ENCODE results near the gene TSPAN32. TPM values are rescaled to one million over a fixed set of nuclear protein-coding genes. Genes with fewer than 3 reads are reported as not detected.

The TSPAN32 gene
- total and polyA plus RNA-seq, 9 donors: 1.6 to 6.9 (median 2.9) TPM

GRCh38 chr11:2261436-2262230 is 40.2 kb upstream of the TSPAN32 start:
- no peak for DNase-seq
- Histone ChIP-seq H3K4me3 (ENCODE audit: low read length) (no peak overlapping the region), H3K9me3 (replicated peaks; ENCODE audit: control insufficient read depth, low read depth, low read length) (no peaks in the 10 kb centered on the region), H3K36me3 (ENCODE audit: control insufficient read depth, insufficient read depth, low read length) (no peaks in the 10 kb centered on the region), H3K27ac (ENCODE audit: low read length) (no peak overlapping the region), H3K4me1 (ENCODE audit: control insufficient read depth, insufficient read depth, low read length) (no peaks in the 10 kb centered on the region), H3K27me3 (ENCODE audit: control insufficient read depth, insufficient read depth, low read length) (peaks cover 23% of the 10 kb centered on the region)
- WGBS (ENCODE audit: insufficient coverage): 84% methylated on average over 19 of the region's 21 CpGs

- WGBS (ENCODE audit: insufficient coverage): 62% methylated on average over 11 of the region's 18 CpGs
- H3K4me1 ChIP-seq (ENCODE audit: control insufficient read depth, insufficient read depth, low read length): no peaks in the 10 kb centered on the region
- H3K4me3 ChIP-seq (ENCODE audit: low read length): no peak overlapping the region
- H3K36me3 ChIP-seq (ENCODE audit: control insufficient read depth, insufficient read depth, low read length): no peaks in the 10 kb centered on the region
- peaks cover 31% of the 10 kb centered on the region for H3K27me3 ChIP-seq (ENCODE audit: control insufficient read depth, insufficient read depth, low read length)
- no peak overlapping the region for H3K27ac ChIP-seq (ENCODE audit: low read length)
- DNase-seq: no peak
- H3K9me3 ChIP-seq (replicated peaks; ENCODE audit: control insufficient read depth, low read depth, low read length): no peaks in the 10 kb centered on the region
Observed at GRCh38 chr11:2262301-2263070, 39.3 kb upstream of the TSPAN32 start.

- Histone ChIP-seq H3K4me3 (ENCODE audit: low read length) (no peak overlapping the region), H3K4me1 (ENCODE audit: control insufficient read depth, insufficient read depth, low read length) (no peaks in the 10 kb centered on the region), H3K27me3 (ENCODE audit: control insufficient read depth, insufficient read depth, low read length) (peaks cover 37% of the 10 kb centered on the region), H3K36me3 (ENCODE audit: control insufficient read depth, insufficient read depth, low read length) (no peaks in the 10 kb centered on the region), H3K27ac (ENCODE audit: low read length) (no peak overlapping the region), H3K9me3 (replicated peaks; ENCODE audit: control insufficient read depth, low read depth, low read length) (no peaks in the 10 kb centered on the region)
- no peak for DNase-seq
- 75% methylated on average over 7 of the region's 10 CpGs for WGBS (ENCODE audit: insufficient coverage)
Observed at GRCh38 chr11:2263071-2263565, 38.7 kb upstream of the TSPAN32 start.

GRCh38 chr11:2263724-2264360 is 38.0 kb upstream of the TSPAN32 start:
- H3K9me3 ChIP-seq (replicated peaks; ENCODE audit: control insufficient read depth, low read depth, low read length): no peaks in the 10 kb centered on the region
- H3K4me1 ChIP-seq (ENCODE audit: control insufficient read depth, insufficient read depth, low read length): peaks cover 5% of the 10 kb centered on the region
- H3K27ac ChIP-seq (ENCODE audit: low read length): no peak overlapping the region
- H3K36me3 ChIP-seq (ENCODE audit: control insufficient read depth, insufficient read depth, low read length): no peaks in the 10 kb centered on the region
- H3K27me3 ChIP-seq (ENCODE audit: control insufficient read depth, insufficient read depth, low read length): peaks cover 44% of the 10 kb centered on the region
- DNase-seq: no peak
- 88% methylated on average over 4 of the region's 13 CpGs for WGBS (ENCODE audit: insufficient coverage)
- H3K4me3 ChIP-seq (ENCODE audit: low read length): no peak overlapping the region

GRCh38 chr11:2264366-2265053 is 37.3 kb upstream of the TSPAN32 start:
- Histone ChIP-seq H3K4me1 (ENCODE audit: control insufficient read depth, insufficient read depth, low read length) (peaks cover 9% of the 10 kb centered on the region), H3K27me3 (ENCODE audit: control insufficient read depth, insufficient read depth, low read length) (peaks cover 50% of the 10 kb centered on the region), H3K4me3 (ENCODE audit: low read length) (no peak overlapping the region), H3K27ac (ENCODE audit: low read length) (no peak overlapping the region), H3K9me3 (replicated peaks; ENCODE audit: control insufficient read depth, low read depth, low read length) (no peaks in the 10 kb centered on the region), H3K36me3 (ENCODE audit: control insufficient read depth, insufficient read depth, low read length) (no peaks in the 10 kb centered on the region)
- DNase-seq: no peak
- WGBS (ENCODE audit: insufficient coverage): 77% methylated on average over 18 of the region's 22 CpGs

GRCh38 chr11:2265396-2265795 is 36.4 kb upstream of the TSPAN32 start:
- peaks cover 12% of the 10 kb centered on the region for H3K4me1 ChIP-seq (ENCODE audit: control insufficient read depth, insufficient read depth, low read length)
- peak overlapping the region; percentile 42 for H3K27ac ChIP-seq (ENCODE audit: low read length)
- peak; percentile 76 for DNase-seq
- H3K9me3 ChIP-seq (replicated peaks; ENCODE audit: control insufficient read depth, low read depth, low read length): no peaks in the 10 kb centered on the region
- H3K27me3 ChIP-seq (ENCODE audit: control insufficient read depth, insufficient read depth, low read length): peaks cover 55% of the 10 kb centered on the region
- no peaks in the 10 kb centered on the region for H3K36me3 ChIP-seq (ENCODE audit: control insufficient read depth, insufficient read depth, low read length)
- H3K4me3 ChIP-seq (ENCODE audit: low read length): no peak overlapping the region
- no CpG with 5 or more reads among the region's 2 CpGs for WGBS (ENCODE audit: insufficient coverage)

- Histone ChIP-seq H3K36me3 (ENCODE audit: control insufficient read depth, insufficient read depth, low read length) (no peaks in the 10 kb centered on the region), H3K4me3 (ENCODE audit: low read length) (no peak overlapping the region), H3K9me3 (replicated peaks; ENCODE audit: control insufficient read depth, low read depth, low read length) (no peaks in the 10 kb centered on the region), H3K27me3 (ENCODE audit: control insufficient read depth, insufficient read depth, low read length) (peaks cover 61% of the 10 kb centered on the region), H3K27ac (ENCODE audit: low read length) (peak overlapping the region; percentile 42), H3K4me1 (ENCODE audit: control insufficient read depth, insufficient read depth, low read length) (peaks cover 19% of the 10 kb centered on the region)
- 76% methylated on average over 20 of the region's 24 CpGs for WGBS (ENCODE audit: insufficient coverage)
- no peak for DNase-seq
Observed at GRCh38 chr11:2265854-2266585, 35.8 kb upstream of the TSPAN32 start.

- Histone ChIP-seq H3K9me3 (replicated peaks; ENCODE audit: control insufficient read depth, low read depth, low read length) (no peaks in the 10 kb centered on the region), H3K4me3 (ENCODE audit: low read length) (no peak overlapping the region), H3K36me3 (ENCODE audit: control insufficient read depth, insufficient read depth, low read length) (no peaks in the 10 kb centered on the region), H3K27me3 (ENCODE audit: control insufficient read depth, insufficient read depth, low read length) (peaks cover 68% of the 10 kb centered on the region), H3K27ac (ENCODE audit: low read length) (no peak overlapping the region), H3K4me1 (ENCODE audit: control insufficient read depth, insufficient read depth, low read length) (peaks cover 21% of the 10 kb centered on the region)
- 91% methylated on average over 20 of the region's 26 CpGs for WGBS (ENCODE audit: insufficient coverage)
- no peak for DNase-seq
Observed at GRCh38 chr11:2266586-2267305, 35.1 kb upstream of the TSPAN32 start.

GRCh38 chr11:2267306-2267850 is 34.4 kb upstream of the TSPAN32 start:
- DNase-seq: no peak
- Histone ChIP-seq H3K27me3 (ENCODE audit: control insufficient read depth, insufficient read depth, low read length) (peaks cover 74% of the 10 kb centered on the region), H3K4me3 (ENCODE audit: low read length) (no peak overlapping the region), H3K4me1 (ENCODE audit: control insufficient read depth, insufficient read depth, low read length) (peaks cover 21% of the 10 kb centered on the region), H3K9me3 (replicated peaks; ENCODE audit: control insufficient read depth, low read depth, low read length) (no peaks in the 10 kb centered on the region), H3K27ac (ENCODE audit: low read length) (no peak overlapping the region), H3K36me3 (ENCODE audit: control insufficient read depth, insufficient read depth, low read length) (no peaks in the 10 kb centered on the region)
- 71% methylated on average over 12 of the region's 12 CpGs for WGBS (ENCODE audit: insufficient coverage)
